GM18511 (cell line): Measurements from ENCODE around the gene HIGD1C.

Experiments
- ATAC-seq: cut with Tn5 transposase; IDR thresholded peaks from one replicate; pipeline ENCODE4 v1.9.1; 2021; ENCODE audit warnings: mild to moderate bottlenecking, moderate library complexity; ENCODE audit not compliant: unreplicated experiment

Gene HIGD1C

DNA sequence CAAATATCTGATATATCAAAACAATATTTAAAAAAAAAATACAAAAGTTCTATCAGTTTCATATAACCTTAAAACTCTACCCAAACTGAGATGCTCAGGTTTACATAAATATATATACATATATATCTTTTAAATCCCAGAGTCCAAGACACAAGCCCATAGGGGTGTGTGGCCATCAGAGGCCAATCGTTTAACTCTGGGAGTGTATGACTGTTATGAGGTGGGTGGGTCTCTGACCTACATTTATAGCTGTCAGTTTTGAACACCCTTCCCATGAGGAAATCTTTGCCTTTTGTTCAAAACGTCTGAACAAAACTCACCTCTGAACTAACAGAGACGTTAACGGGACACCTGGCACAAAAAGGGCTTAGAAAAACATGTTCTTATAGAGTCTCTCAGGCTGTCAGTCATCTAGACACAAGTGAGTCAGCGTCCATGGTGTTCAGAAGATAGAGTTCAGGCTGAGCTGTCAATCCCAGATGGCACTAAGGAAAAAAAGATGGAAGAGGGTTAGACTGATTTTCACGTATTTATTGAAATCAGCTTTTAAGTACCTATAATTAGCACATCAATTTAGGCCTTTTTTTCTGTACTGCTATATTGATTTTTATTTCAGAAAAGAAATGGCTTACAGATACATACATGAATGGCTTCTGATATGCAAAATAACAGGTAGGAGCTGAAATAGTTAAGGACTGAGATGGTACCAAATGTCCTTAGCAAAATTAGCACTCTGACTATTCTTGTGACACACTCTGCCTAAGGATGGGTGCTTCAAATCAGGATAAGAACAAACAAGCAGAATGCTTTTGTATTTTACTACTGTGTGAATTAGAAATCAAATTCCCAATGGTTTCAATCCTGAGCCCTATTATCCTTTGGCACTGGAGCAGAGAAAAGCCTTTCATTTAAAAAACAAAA is 29.2 kb downstream of the HIGD1C start:
- ATAC-seq: no peak

DNA sequence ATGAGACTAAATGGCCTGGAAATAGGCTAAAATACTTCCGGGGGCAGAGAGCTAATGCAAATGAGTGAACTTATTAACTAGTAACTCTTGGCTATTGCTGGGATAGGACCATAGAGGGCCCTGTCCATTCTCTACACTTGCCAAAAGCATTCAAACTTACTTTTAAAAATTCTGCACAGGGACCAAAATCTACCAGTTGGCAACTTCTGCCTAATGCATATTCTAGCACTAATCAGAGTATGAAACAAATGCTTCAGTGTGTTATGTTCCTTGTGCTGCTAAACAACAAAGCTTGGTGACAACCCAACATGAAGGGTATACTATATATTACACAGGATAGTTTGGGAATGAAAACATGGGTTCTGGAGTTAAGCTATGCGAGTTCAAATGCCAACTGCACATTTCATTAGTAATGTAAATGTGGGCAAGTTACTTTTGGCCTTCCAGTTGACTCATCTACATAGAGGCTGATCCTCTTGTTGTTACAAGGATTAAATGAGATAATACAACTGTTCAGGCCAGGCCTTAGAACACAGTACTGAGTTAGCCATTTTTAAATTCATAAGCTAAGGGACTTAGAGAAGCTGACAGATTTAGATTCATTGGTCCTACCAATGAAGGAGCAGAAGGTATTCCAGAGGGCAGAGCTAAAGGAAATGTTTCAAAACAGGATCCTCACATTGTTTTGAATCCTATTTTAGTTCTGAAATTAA is 32.4 kb downstream of the HIGD1C start:
- no peak for ATAC-seq

DNA sequence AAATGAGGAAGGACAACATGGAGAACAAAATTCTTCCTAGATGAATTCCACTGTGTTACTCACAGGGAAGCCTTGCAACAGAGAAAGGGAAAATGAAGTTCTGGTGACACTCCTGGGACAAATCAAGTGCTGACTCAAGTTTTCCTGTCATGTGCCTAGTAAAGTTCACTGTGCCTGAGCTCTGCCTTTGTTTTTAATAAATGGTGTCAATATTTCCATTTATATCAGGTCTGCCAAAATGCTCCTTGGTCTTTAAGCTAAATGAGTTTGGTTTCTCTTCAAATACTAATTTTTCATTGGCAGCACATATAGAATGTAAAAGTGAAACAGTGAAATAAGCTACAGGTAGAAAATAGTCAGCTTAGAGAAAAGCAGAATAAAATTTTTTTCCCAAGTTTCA is 33.0 kb downstream of the HIGD1C start:
- no peak for ATAC-seq

DNA sequence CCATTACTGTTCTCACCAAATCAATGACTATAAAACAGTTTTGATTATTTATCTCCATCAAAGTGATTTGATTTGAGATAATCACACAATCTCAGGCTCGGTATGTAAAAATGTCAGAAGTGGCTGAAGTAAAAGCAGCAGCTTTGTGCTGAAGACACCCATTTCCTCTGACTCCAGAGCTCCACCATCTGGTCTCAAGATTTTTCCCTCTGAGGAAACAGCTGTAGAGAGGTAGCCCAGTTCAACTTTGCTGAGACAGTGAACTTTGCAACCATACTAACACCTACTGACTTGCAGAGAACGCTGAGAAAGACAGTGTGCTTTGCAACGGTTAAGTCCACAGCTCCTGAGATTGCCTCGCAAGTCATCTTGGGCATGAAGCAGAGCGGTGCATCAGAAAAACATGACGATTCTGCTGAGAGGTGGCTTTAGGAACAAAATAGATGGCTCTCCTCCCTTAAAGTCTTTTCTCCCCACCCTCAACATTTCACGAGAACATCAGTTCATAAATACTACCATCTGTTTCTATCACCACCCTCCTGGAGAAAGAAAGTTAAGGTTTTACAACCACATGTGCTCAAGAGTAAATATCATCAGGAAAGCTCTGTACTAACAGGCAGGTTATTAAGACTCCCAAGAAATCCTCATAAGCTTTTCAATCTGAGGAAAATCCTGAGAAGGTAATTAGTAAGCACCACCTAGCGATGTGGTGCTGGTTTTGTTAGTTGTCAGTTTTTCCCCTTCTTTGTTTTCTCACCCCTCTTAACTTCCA is 34.8 kb downstream of the HIGD1C start:
- ATAC-seq: no peak

DNA sequence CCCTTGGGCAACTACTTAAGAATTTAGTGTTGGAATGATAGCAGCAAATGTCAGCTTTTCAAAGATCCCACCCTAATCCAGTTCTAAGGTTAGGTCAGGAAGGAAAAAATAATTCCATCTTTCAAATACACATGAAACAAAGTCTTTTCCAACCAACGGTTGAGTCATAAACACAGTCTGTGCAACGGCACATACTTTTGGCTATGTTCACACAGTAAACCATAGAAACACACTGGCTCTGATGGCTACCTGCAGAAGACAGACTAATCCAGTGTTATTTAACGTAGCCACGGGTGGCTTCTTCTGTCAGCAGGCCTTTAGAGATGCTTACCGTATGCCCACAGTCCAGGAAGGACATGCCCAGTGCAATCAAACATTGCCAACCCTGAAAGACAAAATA is 35.7 kb downstream of the HIGD1C start:
- no peak for ATAC-seq

DNA sequence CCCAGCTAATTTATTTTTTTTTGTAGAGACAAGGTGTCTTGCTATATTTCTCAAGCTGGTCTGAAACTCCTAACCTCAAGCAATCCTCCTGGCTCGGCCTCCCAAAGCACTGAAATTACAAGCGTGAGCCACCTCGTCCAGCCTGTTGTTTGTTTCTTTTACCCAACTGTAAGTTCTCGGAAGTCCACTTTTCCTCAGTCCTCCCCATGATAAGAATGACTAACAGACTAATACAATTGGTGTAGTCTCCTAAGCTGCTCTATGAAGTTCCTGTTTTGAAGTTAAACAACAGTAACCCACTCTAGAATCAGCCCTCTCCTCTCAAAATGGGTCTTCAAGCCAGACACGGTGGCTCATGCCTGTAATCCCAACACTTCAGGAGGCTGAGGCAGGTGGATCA is 36.5 kb downstream of the HIGD1C start:
- ATAC-seq: no peak

DNA sequence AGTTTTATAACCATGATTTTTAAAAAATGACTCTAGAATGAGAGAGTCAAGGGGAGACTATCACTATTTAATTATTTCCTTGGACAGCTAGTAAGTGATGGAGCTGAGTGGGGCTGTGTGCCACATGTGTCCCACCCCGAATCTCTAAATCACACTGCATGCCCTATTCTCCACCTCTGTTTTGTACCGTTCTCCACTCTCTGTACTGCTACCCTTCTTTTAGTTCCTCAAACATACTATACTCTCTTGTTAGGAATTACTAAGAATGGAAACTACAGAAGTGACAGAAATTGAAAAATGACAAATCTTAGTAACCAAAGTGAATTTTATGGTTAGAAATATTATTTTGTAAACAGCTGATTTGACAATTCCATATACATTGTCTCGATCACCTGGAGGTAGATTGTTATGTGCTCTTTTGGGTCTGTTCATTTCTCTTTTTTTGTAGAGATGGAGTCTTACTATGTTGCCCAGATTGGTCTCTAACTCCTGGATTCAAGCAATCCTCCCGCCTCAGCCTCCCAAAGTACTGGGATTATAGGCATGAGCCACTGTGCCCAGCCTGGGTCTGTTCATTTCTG is 37.9 kb downstream of the HIGD1C start:
- ATAC-seq: no peak

DNA sequence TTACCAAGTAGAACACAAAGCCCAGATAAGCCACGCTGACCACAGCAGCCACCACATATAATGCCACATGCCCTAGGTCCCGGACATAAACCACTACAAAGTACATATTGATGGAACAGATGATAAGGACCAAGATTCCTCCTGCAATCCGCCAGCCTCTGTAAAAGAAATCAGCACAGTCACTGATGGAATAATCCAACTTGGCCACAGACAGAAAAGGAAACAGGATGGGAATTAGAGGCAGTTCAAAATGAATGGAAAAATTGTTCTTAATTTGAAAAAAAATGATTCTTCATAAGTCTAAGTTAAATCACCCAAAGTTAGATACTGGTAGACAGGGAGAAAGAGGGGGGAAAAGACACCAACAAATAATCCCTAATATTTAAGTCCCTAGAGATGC is 38.4 kb downstream of the HIGD1C start:
- no peak for ATAC-seq

DNA sequence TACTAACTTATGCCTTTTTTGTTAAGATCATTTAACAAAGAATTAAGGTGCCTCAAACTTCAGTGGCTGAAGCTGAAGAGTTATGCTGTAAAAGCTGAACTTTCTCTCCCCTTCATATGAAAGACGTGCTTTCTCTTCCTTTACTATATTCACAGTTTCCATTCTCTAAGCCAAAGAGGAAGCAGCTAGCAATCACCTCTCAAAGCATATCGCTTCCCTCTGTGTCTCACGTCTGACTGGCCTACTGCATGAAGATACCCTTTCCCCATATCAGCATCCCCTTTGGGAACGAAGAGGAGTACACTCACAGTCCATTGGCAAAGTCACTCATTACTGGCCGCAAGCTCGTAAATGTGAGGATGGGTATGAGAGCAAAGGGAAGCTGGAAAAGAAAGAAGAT is 38.9 kb downstream of the HIGD1C start:
- ATAC-seq: no peak

DNA sequence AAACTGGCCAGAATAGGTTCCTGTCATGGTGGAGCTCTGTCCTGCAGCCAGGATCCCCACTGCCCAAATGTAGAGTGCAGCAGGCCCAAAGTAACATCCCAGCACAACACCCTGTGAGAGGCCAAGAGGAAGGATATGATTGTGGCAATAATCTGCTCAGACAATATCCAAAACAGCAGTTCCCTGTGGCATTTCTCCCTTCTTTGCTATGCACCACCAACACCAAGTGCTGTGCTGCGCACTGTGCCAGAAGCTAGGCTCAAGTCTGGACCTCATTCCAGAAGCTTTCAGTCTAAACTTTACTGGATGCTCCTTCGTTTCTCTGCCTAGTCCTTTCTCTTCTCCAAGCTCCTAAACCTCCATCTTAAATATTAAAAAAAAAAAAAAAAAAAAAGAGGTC is 40.5 kb downstream of the HIGD1C start:
- no peak for ATAC-seq

DNA sequence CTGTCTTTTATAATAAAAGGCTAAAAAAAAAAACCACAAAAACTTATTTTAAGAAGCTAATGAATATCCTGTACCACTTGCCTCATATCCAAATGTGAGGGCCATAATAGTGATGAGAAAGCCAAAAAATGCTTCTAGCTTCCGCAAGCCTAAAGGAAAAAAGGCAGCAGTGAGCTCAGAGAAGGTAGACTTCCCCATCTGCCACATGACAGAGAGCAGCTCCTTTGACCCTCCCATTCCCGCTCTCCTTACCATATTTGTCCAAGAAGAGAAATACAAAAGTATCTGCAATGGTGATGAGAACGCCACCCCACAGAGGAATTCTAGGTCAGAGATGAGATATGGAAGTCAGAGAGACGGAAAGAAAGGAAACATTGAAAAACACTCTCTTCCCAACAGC is 46.7 kb downstream of the HIGD1C start:
- ATAC-seq: no peak

DNA sequence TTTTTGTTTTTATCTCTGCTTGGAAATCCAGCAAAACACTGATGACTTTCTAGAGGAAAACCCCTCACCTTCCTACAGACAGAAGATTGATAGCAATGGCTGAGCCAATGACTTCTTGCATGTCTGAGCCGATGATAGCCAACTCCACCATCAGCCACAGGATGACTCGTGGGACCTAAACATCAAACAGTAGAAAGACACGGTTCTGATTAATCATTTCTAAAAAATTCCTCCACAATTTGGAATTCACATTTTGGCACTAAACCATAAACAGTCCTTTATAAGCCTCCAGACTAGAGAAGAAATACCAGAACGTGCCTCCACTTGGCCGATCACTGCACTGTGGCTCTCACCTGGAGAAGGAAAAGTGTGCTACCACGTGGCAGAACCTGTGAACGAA is 47.9 kb downstream of the HIGD1C start:
- no peak for ATAC-seq

DNA sequence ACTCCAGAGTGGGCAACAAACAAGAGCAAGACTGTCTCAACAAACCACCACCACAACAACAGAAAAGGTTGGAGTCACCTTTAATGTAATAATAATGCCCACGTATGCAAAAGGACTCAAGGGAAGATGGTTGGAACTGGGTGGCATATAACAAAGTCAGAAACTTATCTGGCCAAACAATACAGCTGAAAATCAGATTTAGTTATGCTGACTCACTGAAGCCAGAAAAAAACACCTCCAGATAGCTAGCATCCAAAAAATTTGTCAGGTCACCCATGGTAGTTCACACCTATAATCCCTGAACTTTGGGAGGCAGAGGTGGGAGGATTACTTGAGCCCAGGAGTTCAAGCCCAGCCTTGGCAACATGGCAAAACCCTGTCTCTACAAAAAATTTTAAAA is 49.5 kb downstream of the HIGD1C start:
- ATAC-seq: no peak

DNA sequence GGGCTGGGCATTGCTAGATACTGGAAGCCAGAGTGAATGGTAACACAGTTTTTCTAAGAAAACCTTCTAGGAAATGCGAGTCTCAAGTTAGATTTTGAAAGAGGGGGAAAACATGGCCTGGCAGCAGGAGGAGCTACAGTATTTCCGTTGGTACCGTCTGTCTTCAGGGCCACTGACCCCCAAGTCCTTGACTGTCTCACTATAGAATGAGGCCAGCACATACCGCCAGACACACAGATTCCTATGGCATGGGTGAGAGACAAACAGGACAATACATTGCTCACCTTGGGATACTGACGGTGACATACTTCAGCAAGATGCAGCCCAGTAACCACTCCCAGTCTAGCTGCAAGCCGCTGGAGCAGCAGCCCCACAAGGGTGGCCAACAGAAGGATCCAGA is 52.2 kb downstream of the HIGD1C start:
- ATAC-seq: no peak

DNA sequence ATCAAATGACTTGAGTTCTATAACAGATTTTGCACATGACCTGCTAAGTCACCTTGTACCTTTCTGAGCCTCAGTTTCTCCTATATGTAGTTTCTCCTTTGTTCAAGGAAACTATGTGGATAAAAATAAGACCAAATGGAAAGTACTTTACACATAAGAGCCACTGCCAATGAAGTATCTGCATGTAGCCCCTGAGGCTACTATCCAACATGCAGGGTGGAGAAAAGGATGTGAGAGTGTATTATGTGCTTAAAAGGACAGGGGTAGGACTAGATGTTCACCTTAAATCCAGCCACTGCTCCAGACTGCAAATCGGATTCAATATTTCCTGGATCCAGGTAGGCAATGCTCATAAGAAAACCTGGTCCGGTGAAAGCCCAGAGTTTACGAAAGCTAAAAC is 52.7 kb downstream of the HIGD1C start:
- ATAC-seq: no peak

DNA sequence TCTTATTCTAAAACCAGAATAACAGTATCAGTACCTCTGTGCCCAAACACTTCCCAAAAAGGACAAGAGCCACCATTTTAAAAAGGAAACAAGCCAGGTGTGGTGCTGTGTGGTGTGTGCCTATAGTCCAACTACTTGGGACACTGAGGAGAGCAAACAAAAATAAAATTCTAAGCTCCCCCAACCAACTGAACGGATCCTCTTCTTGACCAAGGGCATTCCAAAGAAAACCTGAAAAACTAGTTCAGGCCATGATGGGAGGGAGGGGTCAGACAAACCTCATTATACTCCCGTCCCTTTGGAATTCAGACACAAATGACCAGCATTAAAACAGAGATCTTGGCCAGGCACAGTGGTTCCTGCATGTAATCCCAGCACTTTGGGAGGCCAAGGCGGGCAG is 53.3 kb downstream of the HIGD1C start:
- no peak for ATAC-seq

DNA sequence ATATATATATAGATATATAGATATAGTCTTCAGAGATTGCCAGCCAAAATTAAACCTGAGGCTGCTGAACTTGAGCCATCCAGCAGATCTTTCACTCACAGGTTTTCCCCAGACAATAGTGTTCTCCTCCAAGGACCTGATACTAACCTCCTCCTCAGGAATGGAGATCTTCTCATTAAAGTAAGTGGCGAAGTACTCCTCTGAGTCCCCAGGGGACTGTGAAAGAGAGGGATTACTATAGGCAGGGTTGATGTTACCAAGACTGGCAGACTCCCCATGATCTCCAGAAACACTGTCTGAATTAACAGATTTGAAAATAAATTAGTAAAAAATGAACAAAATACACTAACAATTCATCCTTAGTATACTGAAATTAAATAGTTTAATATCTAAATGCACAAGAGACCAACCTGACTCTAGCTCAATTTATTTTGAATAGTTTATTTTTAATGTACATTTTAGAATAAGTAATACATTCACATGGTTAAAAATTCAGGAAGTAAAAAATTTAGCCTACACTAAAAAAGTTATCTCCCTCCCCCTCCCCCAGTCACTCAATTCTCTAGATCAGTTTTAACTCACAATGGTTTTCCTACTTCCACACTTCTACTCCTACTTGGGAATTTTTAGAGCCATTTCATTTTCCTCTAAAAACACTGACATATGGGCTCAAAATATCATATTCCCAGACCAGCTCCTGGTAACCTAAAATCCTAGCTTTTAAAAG is 56.1 kb downstream of the HIGD1C start:
- no peak for ATAC-seq

DNA sequence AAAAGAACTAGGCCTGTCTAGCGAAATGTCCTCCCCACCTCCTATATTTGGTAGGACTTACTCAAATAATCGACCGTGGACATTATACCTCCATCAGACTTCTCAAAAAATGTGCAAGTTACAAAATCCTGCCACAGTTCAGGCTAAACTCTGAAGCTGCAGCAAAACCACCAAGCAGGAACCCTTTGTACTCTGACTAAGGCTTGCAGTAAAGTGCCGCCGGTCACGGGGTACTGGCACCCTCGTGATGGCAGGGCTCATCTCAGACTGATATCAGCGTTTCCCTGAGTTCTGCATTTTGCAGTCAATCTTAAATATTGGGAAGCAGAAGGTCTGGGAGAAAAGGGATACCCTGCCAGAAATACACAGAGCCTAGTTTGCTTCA is 56.7 kb downstream of the HIGD1C start:
- no peak for ATAC-seq

DNA sequence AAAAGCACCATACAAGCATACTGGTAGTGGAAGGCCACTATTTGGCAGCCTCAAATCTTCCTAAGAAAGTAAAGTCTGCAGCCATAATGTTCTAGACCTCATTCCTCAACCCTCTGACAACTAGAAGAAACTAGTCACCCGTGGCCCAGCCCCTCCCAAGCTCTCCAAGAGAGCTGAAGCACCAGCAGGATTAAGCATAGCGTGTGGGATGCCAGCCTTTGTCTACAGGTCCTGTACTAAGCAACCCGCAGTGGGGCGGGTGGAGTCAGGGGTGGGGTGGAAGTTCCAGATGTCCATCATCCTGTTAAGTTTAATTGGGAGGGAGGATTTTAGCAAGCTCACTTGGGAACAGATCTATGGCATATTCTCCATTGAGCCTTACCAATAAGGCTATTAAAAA is 59.6 kb downstream of the HIGD1C start:
- ATAC-seq: no peak

DNA sequence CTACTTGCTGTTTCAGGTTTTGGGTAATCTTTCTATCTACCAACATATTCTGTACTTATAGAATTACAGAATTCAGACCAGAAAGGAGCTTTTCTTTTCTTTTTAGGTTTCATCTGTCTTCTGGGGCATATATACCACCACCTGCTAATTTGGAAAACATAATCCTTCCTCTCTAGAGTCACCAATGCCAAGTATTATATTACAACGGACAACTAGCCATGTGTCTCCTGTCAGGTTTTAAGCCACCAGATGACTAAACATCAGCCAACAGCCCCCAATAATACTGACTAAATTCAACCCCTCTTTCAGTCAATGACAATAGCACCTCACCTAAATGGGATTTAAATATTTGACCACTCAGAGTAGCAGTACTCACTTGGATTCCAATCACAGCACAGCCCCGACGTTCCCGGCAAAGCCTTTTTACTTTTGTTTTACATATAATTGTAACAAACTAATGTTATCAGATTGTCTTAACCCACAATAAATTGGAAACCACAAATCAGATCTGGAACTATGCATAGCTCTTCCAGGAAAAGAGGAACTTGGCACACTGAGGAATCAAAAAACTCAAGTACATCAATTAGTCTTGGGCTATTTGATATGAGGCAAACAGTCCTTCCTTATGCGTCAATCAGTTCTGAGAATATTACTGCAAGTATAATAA is 60.4 kb downstream of the HIGD1C start:
- ATAC-seq: no peak
